ENCODE results near the gene SLC25A42. TPM values are rescaled to one million over a fixed set of nuclear protein-coding genes. Genes with fewer than 3 reads are reported as not detected.
"Not testable (repeated sequence)": the region's sequence is repeated elsewhere in the genome, so short reads cannot be mapped to it uniquely, and the experiment has no call there.

Gene SLC25A42, protein sequence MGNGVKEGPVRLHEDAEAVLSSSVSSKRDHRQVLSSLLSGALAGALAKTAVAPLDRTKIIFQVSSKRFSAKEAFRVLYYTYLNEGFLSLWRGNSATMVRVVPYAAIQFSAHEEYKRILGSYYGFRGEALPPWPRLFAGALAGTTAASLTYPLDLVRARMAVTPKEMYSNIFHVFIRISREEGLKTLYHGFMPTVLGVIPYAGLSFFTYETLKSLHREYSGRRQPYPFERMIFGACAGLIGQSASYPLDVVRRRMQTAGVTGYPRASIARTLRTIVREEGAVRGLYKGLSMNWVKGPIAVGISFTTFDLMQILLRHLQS
- 1 to 10 TPM; 4.1 to 4.2 TPM for polyA plus RNA-seq

DNA sequence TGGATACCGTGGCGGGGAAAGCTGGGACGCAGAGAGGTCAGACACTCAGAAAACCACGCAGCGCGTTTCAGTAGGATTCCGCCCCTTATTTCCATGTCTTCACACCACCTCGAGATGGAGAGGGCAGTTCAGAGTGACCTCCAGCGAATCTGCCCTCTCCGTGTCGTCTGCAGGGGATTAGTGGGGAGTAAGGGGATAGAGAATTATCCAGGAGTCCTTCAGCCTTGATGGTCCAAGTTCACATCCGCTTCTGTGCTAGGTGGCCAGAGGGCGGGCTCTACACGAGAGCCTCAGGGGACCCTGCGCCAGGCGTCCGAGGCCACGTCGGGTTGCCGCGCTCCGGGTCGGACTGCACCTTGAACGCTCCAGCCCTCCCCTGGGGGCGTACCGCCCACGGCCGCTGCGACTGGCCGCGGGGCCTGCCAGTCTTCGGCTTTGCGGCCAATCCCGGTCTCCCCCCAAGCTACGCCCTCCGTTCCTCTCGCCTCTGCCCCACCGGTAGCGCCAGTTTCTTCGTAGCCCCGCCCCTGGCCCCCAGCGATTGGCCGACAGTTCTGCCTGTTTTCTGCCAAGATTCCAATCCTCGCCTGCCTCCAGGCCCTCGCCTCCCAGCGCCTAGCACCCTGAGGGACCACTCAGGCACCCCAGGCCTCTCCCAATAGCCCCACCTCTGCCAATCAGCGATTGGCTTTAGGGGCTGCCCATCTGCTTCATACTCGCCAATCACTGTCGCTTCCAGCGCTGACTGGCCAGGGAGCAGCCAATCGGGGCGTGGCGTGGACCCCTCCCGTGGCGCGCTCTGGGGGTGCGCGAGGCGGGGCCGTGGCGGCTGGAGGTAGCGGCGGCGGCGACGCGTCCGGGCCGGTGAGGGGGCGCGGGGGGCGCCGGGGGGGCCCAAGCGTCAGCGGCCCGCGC is at the start of gene SLC25A42:
Gene SLC25A42, plus strand, starts transcription at position 812 of the 915 bp plus-strand sequence. CDS start 32,131 bp downstream, outside the sequence.
- 4 to 7% methylated on average over 77 of the region's 77 CpGs for whole genome bisulfite sequencing, 2 donors
- Histone ChIP-seq H3K4me3 (ENCODE audit: low read depth in 1 of 2, low read length in 2 of 2) (peak within 1 kb of the TSS; percentile 66 to 70), H3K27ac (ENCODE audit: low read depth in 2 of 2, low read length in 1 of 2) (peak within 1 kb of the TSS; percentile 74 to 82), H3K4me1 (ENCODE audit: control insufficient read depth in 2 of 2, insufficient read depth in 2 of 2, low read length in 1 of 2) (peaks cover 4 to 6% of the 10 kb centered on the region in 2 donors), H3K9me3 (ENCODE audit: control insufficient read depth in 2 of 2, insufficient read depth in 1 of 2, low read depth in 1 of 2, low read length in 1 of 2) (no peaks in the 10 kb centered on the region), H3K36me3 (ENCODE audit: control insufficient read depth in 2 of 2, insufficient read depth in 2 of 2, low read length in 1 of 2) (peaks cover 0 to 7% of the 10 kb centered on the region in 2 donors), H3K27me3 (ENCODE audit: control insufficient read depth in 1 of 2, insufficient read depth in 2 of 2, low read length in 2 of 2) (no peaks in the 10 kb centered on the region)

DNA sequence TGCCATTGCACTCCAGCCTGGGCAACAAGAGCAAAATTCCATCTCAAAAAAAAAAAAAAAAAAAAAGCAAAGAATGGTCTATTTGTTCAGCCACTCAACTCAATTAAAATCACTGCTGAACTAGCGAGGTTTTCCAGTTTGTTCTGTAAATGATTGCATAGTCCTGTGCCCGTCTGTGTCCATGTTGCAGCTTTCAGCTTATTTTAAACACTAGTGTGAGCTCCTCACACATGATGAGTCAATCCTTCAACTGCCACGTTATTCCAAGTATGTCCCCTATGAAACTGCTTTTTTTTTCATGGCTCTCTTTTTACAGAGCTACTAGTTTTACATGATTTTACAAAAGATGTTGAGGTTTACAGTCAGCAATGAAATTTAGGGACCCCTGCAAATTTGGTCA is 42.7 kb upstream of the SLC25A42 start:
- 45 to 51% methylated on average over 3 of the region's 3 CpGs for WGBS, 2 donors
- no peak overlapping the region for H3K4me3 ChIP-seq (ENCODE audit: low read depth in 1 of 2, low read length in 2 of 2)
- H3K36me3 ChIP-seq (ENCODE audit: control insufficient read depth in 2 of 2, insufficient read depth in 2 of 2, low read length in 1 of 2), result peaks cover 9 to 28% of the 10 kb centered on the region in 2 donors
- no peaks in the 10 kb centered on the region for H3K27me3 ChIP-seq (ENCODE audit: control insufficient read depth in 1 of 2, insufficient read depth in 2 of 2, low read length in 2 of 2)
- no peak overlapping the region for H3K27ac ChIP-seq (ENCODE audit: low read depth in 2 of 2, low read length in 1 of 2)
- no peaks in the 10 kb centered on the region for H3K9me3 ChIP-seq (ENCODE audit: control insufficient read depth in 2 of 2, insufficient read depth in 1 of 2, low read depth in 1 of 2, low read length in 1 of 2)
- H3K4me1 ChIP-seq (ENCODE audit: control insufficient read depth in 2 of 2, insufficient read depth in 2 of 2, low read length in 1 of 2), result no peaks in the 10 kb centered on the region

DNA sequence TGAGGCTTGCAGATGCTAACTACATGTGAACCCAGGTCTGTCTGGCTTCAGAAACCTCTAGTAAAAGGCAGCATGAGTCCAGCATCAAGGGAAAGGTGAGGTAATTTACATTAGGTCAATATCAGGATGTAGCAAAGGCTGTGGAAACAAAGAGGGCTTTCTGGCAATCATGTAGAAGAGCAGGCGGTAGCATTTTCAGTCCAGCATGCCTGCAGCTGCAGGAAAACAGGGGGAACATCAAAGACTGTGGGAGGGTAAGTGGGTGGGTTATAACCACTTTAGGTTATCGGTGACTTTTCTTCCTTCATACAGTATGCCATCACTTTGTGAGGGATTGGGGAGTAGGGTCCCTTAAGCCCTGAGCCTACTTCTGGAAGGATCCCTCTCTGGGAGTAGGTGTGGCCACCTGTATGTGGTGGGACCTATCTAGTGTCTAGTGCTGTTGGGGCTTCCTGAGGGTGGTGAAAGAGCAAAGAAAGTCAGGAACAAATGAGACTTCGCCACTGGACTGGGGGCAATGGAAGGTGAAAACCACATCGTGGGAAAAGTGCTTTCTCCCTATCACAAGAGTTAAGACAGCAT is 41.3 kb upstream of the SLC25A42 start:
- no peaks in the 10 kb centered on the region for H3K4me1 ChIP-seq (ENCODE audit: control insufficient read depth in 2 of 2, insufficient read depth in 2 of 2, low read length in 1 of 2)
- H3K27ac ChIP-seq (ENCODE audit: low read depth in 2 of 2, low read length in 1 of 2), result no peak overlapping the region
- no peaks in the 10 kb centered on the region for H3K9me3 ChIP-seq (ENCODE audit: control insufficient read depth in 2 of 2, insufficient read depth in 1 of 2, low read depth in 1 of 2, low read length in 1 of 2)
- H3K27me3 ChIP-seq (ENCODE audit: control insufficient read depth in 1 of 2, insufficient read depth in 2 of 2, low read length in 2 of 2), result no peaks in the 10 kb centered on the region
- WGBS, 2 donors, result 77 to 86% methylated on average over 4 of the region's 4 CpGs
- no peak overlapping the region for H3K4me3 ChIP-seq (ENCODE audit: low read depth in 1 of 2, low read length in 2 of 2)
- peaks cover 9 to 21% of the 10 kb centered on the region in 2 donors for H3K36me3 ChIP-seq (ENCODE audit: control insufficient read depth in 2 of 2, insufficient read depth in 2 of 2, low read length in 1 of 2)

DNA sequence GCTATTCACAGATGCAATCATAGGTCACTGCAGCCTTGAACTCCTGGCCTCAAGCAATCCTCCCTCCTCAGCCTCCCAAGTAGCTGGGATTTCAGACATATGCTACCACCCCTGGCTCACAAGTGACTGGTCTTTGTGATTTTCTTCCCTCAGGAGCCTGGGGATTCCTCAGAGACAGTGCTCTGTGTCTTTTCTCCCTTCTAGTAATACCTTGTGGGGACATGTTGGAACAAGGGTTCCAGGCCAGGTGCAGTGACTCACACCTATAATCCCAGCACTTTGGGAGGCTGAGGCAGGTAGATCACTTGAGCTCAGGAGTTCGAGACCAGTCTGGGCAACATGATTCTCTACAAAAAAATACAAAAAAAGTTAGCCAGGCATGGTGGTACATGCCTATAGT is 40.4 kb upstream of the SLC25A42 start:
- H3K27ac ChIP-seq (ENCODE audit: low read depth in 2 of 2, low read length in 1 of 2); H3K4me3 ChIP-seq (ENCODE audit: low read depth in 1 of 2, low read length in 2 of 2); H3K9me3 ChIP-seq (ENCODE audit: control insufficient read depth in 2 of 2, insufficient read depth in 1 of 2, low read depth in 1 of 2, low read length in 1 of 2); H3K4me1 ChIP-seq (ENCODE audit: control insufficient read depth in 2 of 2, insufficient read depth in 2 of 2, low read length in 1 of 2); H3K27me3 ChIP-seq (ENCODE audit: control insufficient read depth in 1 of 2, insufficient read depth in 2 of 2, low read length in 2 of 2): not testable (repeated sequence)
- 56 to 76% methylated on average over 1 of the region's 1 CpG for WGBS, 2 donors
- peaks cover 9 to 24% of the 10 kb centered on the region in 2 donors for H3K36me3 ChIP-seq (ENCODE audit: control insufficient read depth in 2 of 2, insufficient read depth in 2 of 2, low read length in 1 of 2)

DNA sequence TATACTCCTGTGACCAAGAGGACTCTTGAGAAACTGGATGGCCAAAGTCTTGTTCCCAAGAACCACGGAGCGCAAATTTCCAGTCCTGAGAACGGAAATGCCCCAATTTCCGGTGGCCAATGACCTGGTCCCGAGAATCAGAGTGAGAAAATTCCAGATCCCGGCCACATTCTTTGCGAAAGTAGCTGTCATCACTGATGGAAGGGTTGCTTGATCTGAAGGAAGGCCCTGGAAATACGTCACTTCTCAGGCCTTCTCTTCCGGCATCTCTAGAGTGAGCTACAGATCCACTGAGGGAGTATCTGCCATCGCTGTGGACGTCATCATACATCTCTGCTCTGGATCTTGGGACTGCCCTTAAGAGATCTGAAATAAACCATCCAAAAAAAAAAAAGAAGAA is 37.9 kb upstream of the SLC25A42 start:
- Histone ChIP-seq H3K27ac (ENCODE audit: low read depth in 2 of 2, low read length in 1 of 2) (peak overlapping the region in 1 of 2 donors; percentile 68), H3K4me3 (ENCODE audit: low read depth in 1 of 2, low read length in 2 of 2) (no peak overlapping the region), H3K27me3 (ENCODE audit: control insufficient read depth in 1 of 2, insufficient read depth in 2 of 2, low read length in 2 of 2) (no peaks in the 10 kb centered on the region), H3K9me3 (ENCODE audit: control insufficient read depth in 2 of 2, insufficient read depth in 1 of 2, low read depth in 1 of 2, low read length in 1 of 2) (no peaks in the 10 kb centered on the region), H3K4me1 (ENCODE audit: control insufficient read depth in 2 of 2, insufficient read depth in 2 of 2, low read length in 1 of 2) (no peaks in the 10 kb centered on the region), H3K36me3 (ENCODE audit: control insufficient read depth in 2 of 2, insufficient read depth in 2 of 2, low read length in 1 of 2) (peaks cover 9 to 23% of the 10 kb centered on the region in 2 donors)
- 83 to 86% methylated on average over 11 of the region's 11 CpGs for WGBS, 2 donors

DNA sequence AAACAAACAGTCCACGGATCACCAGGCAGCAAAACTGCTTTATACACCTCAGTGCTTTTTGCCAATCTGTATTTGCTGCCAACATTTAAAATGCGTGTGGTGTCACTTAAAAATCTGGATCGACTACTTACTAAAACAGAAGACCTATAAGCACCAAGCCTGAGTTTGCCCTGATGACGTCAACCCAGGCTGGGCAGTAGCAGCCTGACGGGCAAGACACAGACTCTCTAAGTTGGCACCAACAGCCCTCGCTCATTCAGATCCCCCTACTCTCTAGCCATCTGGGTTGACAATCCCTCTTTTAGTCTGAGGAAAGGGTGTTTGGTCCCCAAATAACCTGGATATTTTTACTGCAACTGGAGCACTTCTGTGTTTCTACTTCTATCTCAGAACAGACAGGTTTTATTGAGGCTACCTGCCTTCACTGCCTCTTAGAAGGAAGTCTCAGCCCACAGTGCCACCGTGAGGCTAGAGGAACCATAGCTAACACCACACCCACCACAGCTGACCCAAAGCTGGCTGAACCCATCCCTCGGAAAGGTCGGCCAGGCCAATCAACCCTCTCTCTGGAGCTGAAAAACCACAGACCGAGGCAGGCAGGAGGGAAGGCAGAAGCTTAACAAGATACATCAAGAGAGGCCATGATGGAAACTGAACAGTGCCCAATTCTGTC is 37.4 kb upstream of the SLC25A42 start:
- Histone ChIP-seq H3K9me3 (ENCODE audit: control insufficient read depth in 2 of 2, insufficient read depth in 1 of 2, low read depth in 1 of 2, low read length in 1 of 2) (no peaks in the 10 kb centered on the region), H3K4me1 (ENCODE audit: control insufficient read depth in 2 of 2, insufficient read depth in 2 of 2, low read length in 1 of 2) (no peaks in the 10 kb centered on the region), H3K4me3 (ENCODE audit: low read depth in 1 of 2, low read length in 2 of 2) (no peak overlapping the region), H3K27me3 (ENCODE audit: control insufficient read depth in 1 of 2, insufficient read depth in 2 of 2, low read length in 2 of 2) (no peaks in the 10 kb centered on the region), H3K36me3 (ENCODE audit: control insufficient read depth in 2 of 2, insufficient read depth in 2 of 2, low read length in 1 of 2) (peaks cover 9 to 23% of the 10 kb centered on the region in 2 donors), H3K27ac (ENCODE audit: low read depth in 2 of 2, low read length in 1 of 2) (peak overlapping the region; percentile 68 to 79)
- WGBS, 2 donors, result 41 to 49% methylated on average over 10 of the region's 10 CpGs

DNA sequence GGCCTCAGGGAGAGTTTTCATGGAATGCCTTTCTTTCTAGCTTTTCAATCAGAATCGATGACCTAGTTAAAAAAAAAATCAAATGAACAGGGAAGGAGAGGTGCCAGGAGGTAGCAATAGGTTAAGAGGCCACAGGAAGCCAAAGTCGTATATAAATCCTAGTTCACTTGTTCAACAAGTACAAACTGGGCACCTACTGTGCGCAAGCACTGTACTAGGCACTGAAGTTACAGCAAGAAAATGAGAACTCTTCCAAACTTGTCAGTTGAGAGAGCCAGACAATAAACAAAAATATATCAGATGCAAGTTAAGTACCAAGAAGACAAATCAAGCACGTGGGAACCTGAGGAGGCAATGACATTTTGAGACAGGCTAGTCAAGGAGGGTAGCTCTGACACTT is 36.6 kb upstream of the SLC25A42 start:
- no peaks in the 10 kb centered on the region for H3K4me1 ChIP-seq (ENCODE audit: control insufficient read depth in 2 of 2, insufficient read depth in 2 of 2, low read length in 1 of 2)
- H3K4me3 ChIP-seq (ENCODE audit: low read depth in 1 of 2, low read length in 2 of 2), result no peak overlapping the region
- no peak overlapping the region for H3K27ac ChIP-seq (ENCODE audit: low read depth in 2 of 2, low read length in 1 of 2)
- H3K36me3 ChIP-seq (ENCODE audit: control insufficient read depth in 2 of 2, insufficient read depth in 2 of 2, low read length in 1 of 2), result peaks cover 9 to 22% of the 10 kb centered on the region in 2 donors
- no peaks in the 10 kb centered on the region for H3K9me3 ChIP-seq (ENCODE audit: control insufficient read depth in 2 of 2, insufficient read depth in 1 of 2, low read depth in 1 of 2, low read length in 1 of 2)
- 86 to 90% methylated on average over 4 of the region's 4 CpGs for WGBS, 2 donors
- no peaks in the 10 kb centered on the region for H3K27me3 ChIP-seq (ENCODE audit: control insufficient read depth in 1 of 2, insufficient read depth in 2 of 2, low read length in 2 of 2)

DNA sequence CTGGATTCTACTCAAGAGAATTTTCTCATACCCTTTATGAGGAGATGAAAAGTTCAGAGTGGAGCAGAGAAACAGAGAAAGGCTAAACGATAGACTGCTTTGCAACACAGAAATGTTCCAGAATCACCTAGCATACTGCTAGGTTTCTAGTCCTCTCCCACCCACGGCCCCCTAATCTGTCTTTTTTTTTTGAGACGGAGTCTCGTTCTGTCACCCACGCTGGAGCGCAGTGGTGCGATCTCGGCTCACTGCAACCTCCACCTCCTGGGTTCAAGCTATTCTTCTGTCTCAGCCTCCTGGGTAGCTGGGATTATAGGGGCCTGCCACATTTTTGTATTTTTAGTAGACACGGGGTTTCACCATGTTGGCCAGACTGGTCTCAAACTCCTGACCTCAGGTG is 35.3 kb upstream of the SLC25A42 start:
- Histone ChIP-seq H3K4me1 (ENCODE audit: control insufficient read depth in 2 of 2, insufficient read depth in 2 of 2, low read length in 1 of 2) (no peaks in the 10 kb centered on the region), H3K27me3 (ENCODE audit: control insufficient read depth in 1 of 2, insufficient read depth in 2 of 2, low read length in 2 of 2) (no peaks in the 10 kb centered on the region), H3K9me3 (ENCODE audit: control insufficient read depth in 2 of 2, insufficient read depth in 1 of 2, low read depth in 1 of 2, low read length in 1 of 2) (no peaks in the 10 kb centered on the region), H3K27ac (ENCODE audit: low read depth in 2 of 2, low read length in 1 of 2) (no peak overlapping the region), H3K4me3 (ENCODE audit: low read depth in 1 of 2, low read length in 2 of 2) (no peak overlapping the region), H3K36me3 (ENCODE audit: control insufficient read depth in 2 of 2, insufficient read depth in 2 of 2, low read length in 1 of 2) (peaks cover 9 to 17% of the 10 kb centered on the region in 2 donors)
- 94% methylated on average over 9 of the region's 9 CpGs for WGBS, 2 donors

DNA sequence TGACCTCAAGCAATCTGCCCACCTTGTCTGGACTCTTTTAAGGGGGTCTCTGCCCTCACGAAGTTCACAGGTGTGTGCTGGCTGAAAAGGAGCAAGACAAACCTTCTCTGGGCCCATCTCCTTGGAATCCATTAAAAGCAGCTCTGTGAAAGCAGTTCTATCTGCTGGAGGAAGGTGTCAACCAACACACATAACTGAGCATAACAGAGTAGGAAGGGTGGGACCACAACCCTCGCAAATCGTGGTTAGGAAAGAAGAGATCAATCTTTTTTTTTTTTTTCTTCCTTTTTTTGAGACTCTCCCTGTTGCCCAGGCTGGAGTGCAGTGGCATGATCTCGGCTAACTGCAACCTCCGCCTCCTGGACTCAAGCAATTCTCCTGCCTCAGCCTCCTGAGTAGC is 31.9 kb upstream of the SLC25A42 start:
- H3K27ac ChIP-seq (ENCODE audit: low read depth in 2 of 2, low read length in 1 of 2), result no peak overlapping the region
- 66 to 70% methylated on average over 5 of the region's 5 CpGs for WGBS, 2 donors
- peaks cover 0 to 3% of the 10 kb centered on the region in 2 donors for H3K4me1 ChIP-seq (ENCODE audit: control insufficient read depth in 2 of 2, insufficient read depth in 2 of 2, low read length in 1 of 2)
- H3K4me3 ChIP-seq (ENCODE audit: low read depth in 1 of 2, low read length in 2 of 2), result no peak overlapping the region
- no peaks in the 10 kb centered on the region for H3K9me3 ChIP-seq (ENCODE audit: control insufficient read depth in 2 of 2, insufficient read depth in 1 of 2, low read depth in 1 of 2, low read length in 1 of 2)
- H3K27me3 ChIP-seq (ENCODE audit: control insufficient read depth in 1 of 2, insufficient read depth in 2 of 2, low read length in 2 of 2), result no peaks in the 10 kb centered on the region
- peaks cover 0 to 13% of the 10 kb centered on the region in 2 donors for H3K36me3 ChIP-seq (ENCODE audit: control insufficient read depth in 2 of 2, insufficient read depth in 2 of 2, low read length in 1 of 2)
